Left lung (tissue), 10 donors: ENCODE results near the gene AGT. TPM values are rescaled to one million over a fixed set of nuclear protein-coding genes. Genes with fewer than 3 reads are reported as not detected.

Experiments
- ATAC-seq: fragments of 200-7000 bp; cut with Tn5 transposase; one replicate; pipeline ENCODE4 v1.9.1; 2020; ENCODE audit warnings: moderate library complexity
- DNase-seq, 4 donors: peaks; one replicate each; pipeline ENCODE4 v3.0.0-alpha.2; 2013 to 2020
- H3K27ac ChIP-seq, 2 donors: fragments of 200-600 bp; sonication (generic) in 1 of 2; one replicate each; pipeline versions ENCODE4 v1.5.0 to v1.8.0; 2020 to 2021
- H3K27me3 ChIP-seq, 2 donors: fragments of 200-600 bp; sonication (generic) in 1 of 2; one replicate each; pipeline versions ENCODE4 v1.5.0 to v1.8.0; 2020 to 2021
- H3K36me3 ChIP-seq, 2 donors: fragments of 200-600 bp; sonication (generic) in 1 of 2; one replicate each; pipeline versions ENCODE4 v1.5.0 to v1.8.0; 2020 to 2021
- H3K4me1 ChIP-seq, 2 donors: fragments of 200-600 bp; one replicate each; pipeline ENCODE4 v1.8.0; 2021
- H3K4me3 ChIP-seq, 2 donors: fragments of 200-600 bp; sonication (generic) in 1 of 2; one replicate each; pipeline versions ENCODE4 v1.5.0 to v1.8.0; 2020 to 2021; ENCODE audit warnings: mild to moderate bottlenecking in 1 of 2
- H3K9me3 ChIP-seq, 2 donors: fragments of 200-600 bp; sonication (generic) in 1 of 2; one replicate each; pipeline versions ENCODE4 v1.5.0 to v1.8.0; 2020 to 2021
- intact Hi-C, 2 donors: fragments of 100-400 bp; cut with DNase I; formaldehyde crosslinking; loops; one replicate each; pipeline versions ENCODE4 v1.11.2 to v1.14.2; 2022
- polyA plus RNA-seq, 6 donors: library from polyadenylated mRNA; unstranded; fragments of 120-200 nt; gene quantifications; one replicate each; pipeline ENCODE4 v1.2.1, GENCODE V29; 2013; ENCODE audit not compliant: insufficient read length in 6 of 6
- total RNA-seq, 2 donors: library from RNA; stranded (reverse); fragmentation: NEBNext Ultra II Directional; extraction: Animal tissue kit (Norgen Biotek cat#: 25700); gene quantifications; one replicate each; pipeline ENCODE4 v1.2.1, GENCODE V29; 2021
- TF ChIP-seq, protein P1 (sequence below), 2 donors: fragments of 200-600 bp; sonication (generic) in 1 of 2; IDR thresholded peaks; one replicate each; pipeline versions ENCODE4 v1.5.0 to v1.8.0; 2021; ENCODE audit warnings: antibody characterized with exemption in 2 of 2
- donor health status: DM: no; HTN: yes; CAD: no.
- donor health status: DM: no; HTN: no; CAD: no.

AGT gene
- total and polyA plus RNA-seq, 8 donors, result 0.28 to 2.9 (median 0.71) TPM

DNA sequence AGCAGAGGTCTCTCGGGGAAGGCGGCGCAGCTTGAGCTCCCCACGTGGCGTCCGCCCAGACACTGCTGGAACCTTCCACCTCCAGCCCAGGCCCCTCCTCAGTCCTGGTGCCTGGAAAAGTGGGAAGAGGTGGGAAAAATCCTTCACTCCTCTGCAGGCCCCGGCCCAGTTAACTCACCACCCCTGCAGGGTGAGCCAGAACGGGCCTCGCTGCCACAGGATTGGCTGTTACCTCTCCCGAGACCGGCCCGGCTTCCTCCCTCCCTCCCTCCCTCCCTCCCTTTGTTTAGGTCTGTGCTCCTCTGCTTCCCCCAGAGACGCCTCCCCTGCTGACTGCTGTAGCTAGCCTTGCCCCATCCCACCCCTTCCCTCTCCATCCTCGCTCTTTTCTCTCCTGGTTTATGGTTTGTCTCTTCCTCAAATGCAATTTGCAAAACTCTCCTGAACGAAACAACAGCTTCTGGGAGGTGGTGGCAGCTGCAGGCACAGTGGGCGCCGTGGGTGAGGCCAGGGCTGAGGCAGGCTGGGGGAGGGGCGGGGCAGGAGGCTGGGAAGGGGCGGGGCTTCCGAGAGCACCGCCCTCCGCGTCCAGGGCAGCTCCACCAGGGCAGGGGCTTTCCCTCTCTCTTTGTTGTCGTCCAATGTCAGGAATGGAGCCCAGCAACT is 39.8 kb upstream of the AGT start:
- DNase-seq (peak in 1 of 4 donors; percentile 34), ATAC-seq (peak; percentile 56)
- H3K4me3 ChIP-seq, result no peak overlapping the region
- H3K9me3 ChIP-seq, result no peaks in the 10 kb centered on the region
- TF ChIP-seq, protein P1, sequence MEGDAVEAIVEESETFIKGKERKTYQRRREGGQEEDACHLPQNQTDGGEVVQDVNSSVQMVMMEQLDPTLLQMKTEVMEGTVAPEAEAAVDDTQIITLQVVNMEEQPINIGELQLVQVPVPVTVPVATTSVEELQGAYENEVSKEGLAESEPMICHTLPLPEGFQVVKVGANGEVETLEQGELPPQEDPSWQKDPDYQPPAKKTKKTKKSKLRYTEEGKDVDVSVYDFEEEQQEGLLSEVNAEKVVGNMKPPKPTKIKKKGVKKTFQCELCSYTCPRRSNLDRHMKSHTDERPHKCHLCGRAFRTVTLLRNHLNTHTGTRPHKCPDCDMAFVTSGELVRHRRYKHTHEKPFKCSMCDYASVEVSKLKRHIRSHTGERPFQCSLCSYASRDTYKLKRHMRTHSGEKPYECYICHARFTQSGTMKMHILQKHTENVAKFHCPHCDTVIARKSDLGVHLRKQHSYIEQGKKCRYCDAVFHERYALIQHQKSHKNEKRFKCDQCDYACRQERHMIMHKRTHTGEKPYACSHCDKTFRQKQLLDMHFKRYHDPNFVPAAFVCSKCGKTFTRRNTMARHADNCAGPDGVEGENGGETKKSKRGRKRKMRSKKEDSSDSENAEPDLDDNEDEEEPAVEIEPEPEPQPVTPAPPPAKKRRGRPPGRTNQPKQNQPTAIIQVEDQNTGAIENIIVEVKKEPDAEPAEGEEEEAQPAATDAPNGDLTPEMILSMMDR (IDR thresholded peaks at IDR 0.05), result no peak
- no peaks in the 10 kb centered on the region for H3K27me3 ChIP-seq
- H3K4me1 ChIP-seq, result peaks cover 0 to 14% of the 10 kb centered on the region in 2 donors
- H3K36me3 ChIP-seq, result no peaks in the 10 kb centered on the region
- intact Hi-C loops, result no loop called here
- H3K27ac ChIP-seq, result no peak overlapping the region

DNA sequence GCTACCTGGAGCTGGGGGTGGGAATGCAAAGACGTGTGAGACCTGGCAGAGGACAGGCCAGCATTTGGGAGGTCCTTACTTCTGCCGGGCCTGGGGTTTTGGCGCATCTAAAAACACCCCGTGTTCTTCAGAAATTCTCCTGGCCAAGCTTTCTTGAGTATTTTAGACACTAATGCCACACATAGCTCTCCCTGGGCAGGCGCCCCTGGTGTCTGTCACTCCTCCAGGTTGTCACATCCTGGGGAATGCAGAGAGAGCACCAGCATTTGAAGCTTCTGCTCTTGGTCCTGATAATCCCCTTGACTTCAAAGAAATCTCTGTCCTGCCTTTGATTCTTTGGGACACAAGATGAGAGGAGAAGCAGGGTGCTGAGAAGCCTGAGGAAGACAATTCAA is 39.3 kb upstream of the AGT start:
- H3K27ac ChIP-seq, result no peak overlapping the region
- no peaks in the 10 kb centered on the region for H3K27me3 ChIP-seq
- intact Hi-C loops, result no loop called here
- H3K36me3 ChIP-seq, result no peaks in the 10 kb centered on the region
- peaks cover 0 to 14% of the 10 kb centered on the region in 2 donors for H3K4me1 ChIP-seq
- H3K4me3 ChIP-seq, result no peak overlapping the region
- H3K9me3 ChIP-seq, result no peaks in the 10 kb centered on the region
- DNase-seq, result peak in 1 of 4 donors; percentile 7
- ATAC-seq, result no peak
- TF ChIP-seq, protein P1 (IDR thresholded peaks at IDR 0.05), result no peak

DNA sequence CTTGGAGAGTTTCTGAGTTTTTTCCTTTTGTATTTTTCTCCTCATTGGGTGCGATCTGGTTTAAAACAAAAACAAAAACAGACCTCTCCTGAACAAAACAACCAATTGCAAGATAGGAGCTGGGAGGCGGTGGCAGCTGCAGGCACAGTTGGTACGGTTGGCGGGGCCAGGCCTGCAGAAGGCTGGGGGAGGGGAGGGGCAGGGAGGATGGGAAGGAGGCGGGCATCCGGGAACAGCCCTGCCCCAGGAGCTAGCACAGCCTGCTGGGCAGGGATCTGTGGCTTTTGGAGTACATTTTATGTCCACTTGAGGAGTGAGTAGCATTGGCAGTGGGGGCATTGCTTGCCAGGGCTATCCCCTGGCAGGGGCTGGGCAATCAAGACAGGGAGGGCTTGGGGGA is 38.5 kb upstream of the AGT start:
- Histone ChIP-seq H3K27ac (no peak overlapping the region), H3K4me1 (peaks cover 0 to 14% of the 10 kb centered on the region in 2 donors), H3K9me3 (no peaks in the 10 kb centered on the region), H3K4me3 (no peak overlapping the region), H3K36me3 (no peaks in the 10 kb centered on the region), H3K27me3 (no peaks in the 10 kb centered on the region)
- intact Hi-C loops, result no loop called here
- ATAC-seq, result peak; percentile 76
- peak in 3 of 4 donors; percentile 49 to 88 (median 58) for DNase-seq
- TF ChIP-seq, protein P1 (IDR thresholded peaks at IDR 0.05), result no peak

DNA sequence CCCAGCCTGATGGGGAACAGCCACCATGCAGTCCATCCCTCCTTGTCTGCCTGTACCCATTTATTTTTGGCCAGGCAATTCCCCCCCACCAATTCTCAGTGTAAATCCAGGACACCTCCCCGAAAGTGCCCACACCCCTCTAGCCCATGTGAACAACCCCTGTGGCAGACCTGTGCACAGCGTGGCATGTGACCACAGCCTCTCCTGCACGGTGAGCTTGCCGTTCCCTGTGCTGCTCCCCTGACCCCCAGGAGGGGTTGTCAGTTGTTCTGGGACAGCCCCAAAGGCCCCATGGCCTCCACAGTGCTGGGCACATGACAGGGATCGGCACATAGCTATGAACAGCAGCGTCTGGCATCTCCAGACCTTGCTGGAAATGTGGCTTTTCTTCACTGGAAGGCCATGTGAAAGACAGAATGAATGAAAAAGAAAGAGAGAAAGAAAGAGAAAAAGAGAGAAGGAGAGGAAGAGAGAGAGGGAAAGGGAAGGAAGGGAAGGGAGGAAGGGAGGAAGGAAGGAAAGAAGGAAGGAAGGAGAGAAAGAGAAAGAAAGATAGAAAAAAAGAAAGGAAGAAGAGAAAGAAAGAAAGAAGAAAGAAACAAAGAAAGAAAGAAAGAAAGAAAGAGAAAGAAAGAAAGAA is 37.2 kb upstream of the AGT start:
- Histone ChIP-seq H3K9me3 (no peaks in the 10 kb centered on the region), H3K4me3 (no peak overlapping the region), H3K4me1 (peaks cover 0 to 14% of the 10 kb centered on the region in 2 donors), H3K27me3 (no peaks in the 10 kb centered on the region), H3K27ac (no peak overlapping the region), H3K36me3 (no peaks in the 10 kb centered on the region)
- ATAC-seq, result no peak
- TF ChIP-seq, protein P1 (IDR thresholded peaks at IDR 0.05), result no peak
- peak in 1 of 4 donors; percentile 24 for DNase-seq
- intact Hi-C loops, result no loop called here

DNA sequence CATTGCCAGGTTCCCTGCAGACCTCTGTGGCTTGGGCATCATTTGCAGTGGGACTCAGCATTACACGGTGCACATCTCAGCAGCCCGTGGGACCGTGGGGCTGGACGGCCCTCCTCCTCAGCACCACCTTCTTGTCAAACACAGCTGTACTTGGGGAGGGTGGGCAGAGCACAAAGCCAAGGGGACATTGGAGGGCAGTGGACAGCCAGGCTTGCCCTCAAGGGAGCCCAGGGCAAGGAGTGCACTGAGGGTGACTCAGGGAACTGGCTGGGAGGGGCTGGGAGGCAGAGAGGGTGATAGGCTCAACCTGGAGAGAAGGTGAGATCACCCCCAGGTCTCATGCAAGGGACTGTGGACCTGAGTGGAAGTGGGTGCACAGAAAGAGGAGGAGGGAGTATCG is 36.7 kb upstream of the AGT start:
- no peaks in the 10 kb centered on the region for H3K9me3 ChIP-seq
- TF ChIP-seq, protein P1 (IDR thresholded peaks at IDR 0.05), result no peak
- no peaks in the 10 kb centered on the region for H3K27me3 ChIP-seq
- no peak overlapping the region for H3K4me3 ChIP-seq
- H3K27ac ChIP-seq, result no peak overlapping the region
- H3K36me3 ChIP-seq, result no peaks in the 10 kb centered on the region
- ATAC-seq (no peak), DNase-seq (peak in 1 of 4 donors; percentile 26)
- peaks cover 0 to 14% of the 10 kb centered on the region in 2 donors for H3K4me1 ChIP-seq
- intact Hi-C loops, result no loop called here
